GM12872 (cell line): ENCODE results near the gene CDHR3.

Experiments
- TF ChIP-seq, protein P1 (sequence below): IDR thresholded peaks from 3 replicates; pipeline ENCODE4 v1.5.1; 2011; ENCODE audit warnings: low read depth, mild to moderate bottlenecking, low read length, moderate library complexity; ENCODE audit not compliant: insufficient read depth

The CDHR3 gene

DNA sequence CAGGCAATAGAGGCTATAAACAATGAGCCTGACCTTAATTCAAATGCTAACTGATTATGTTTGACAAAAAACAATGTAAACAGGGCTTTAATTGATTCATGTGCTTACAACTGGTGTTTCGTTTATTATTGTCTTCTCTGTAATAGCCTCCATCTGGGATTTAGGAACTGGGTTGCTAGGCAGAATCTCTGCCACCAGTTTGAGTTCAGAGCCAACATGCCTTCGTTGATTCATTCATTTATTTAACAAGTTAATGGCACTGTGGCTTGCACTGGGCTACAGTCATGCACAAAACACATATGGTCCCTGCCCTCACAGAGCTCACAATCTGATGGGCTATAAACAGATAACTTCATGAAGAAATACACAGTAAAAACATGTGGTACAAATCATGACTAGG is 19.6 kb upstream of the CDHR3 start:
- TF ChIP-seq, protein P1, sequence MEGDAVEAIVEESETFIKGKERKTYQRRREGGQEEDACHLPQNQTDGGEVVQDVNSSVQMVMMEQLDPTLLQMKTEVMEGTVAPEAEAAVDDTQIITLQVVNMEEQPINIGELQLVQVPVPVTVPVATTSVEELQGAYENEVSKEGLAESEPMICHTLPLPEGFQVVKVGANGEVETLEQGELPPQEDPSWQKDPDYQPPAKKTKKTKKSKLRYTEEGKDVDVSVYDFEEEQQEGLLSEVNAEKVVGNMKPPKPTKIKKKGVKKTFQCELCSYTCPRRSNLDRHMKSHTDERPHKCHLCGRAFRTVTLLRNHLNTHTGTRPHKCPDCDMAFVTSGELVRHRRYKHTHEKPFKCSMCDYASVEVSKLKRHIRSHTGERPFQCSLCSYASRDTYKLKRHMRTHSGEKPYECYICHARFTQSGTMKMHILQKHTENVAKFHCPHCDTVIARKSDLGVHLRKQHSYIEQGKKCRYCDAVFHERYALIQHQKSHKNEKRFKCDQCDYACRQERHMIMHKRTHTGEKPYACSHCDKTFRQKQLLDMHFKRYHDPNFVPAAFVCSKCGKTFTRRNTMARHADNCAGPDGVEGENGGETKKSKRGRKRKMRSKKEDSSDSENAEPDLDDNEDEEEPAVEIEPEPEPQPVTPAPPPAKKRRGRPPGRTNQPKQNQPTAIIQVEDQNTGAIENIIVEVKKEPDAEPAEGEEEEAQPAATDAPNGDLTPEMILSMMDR, result no peak

- TF ChIP-seq, protein P1, result no peak
These were observed 17.2 kb upstream of the CDHR3 start for GRCh38 chr7:105945848-105946247.

- TF ChIP-seq, protein P1, result no peak
These were observed 11.5 kb upstream of the CDHR3 start for GRCh38 chr7:105951597-105951996.

DNA sequence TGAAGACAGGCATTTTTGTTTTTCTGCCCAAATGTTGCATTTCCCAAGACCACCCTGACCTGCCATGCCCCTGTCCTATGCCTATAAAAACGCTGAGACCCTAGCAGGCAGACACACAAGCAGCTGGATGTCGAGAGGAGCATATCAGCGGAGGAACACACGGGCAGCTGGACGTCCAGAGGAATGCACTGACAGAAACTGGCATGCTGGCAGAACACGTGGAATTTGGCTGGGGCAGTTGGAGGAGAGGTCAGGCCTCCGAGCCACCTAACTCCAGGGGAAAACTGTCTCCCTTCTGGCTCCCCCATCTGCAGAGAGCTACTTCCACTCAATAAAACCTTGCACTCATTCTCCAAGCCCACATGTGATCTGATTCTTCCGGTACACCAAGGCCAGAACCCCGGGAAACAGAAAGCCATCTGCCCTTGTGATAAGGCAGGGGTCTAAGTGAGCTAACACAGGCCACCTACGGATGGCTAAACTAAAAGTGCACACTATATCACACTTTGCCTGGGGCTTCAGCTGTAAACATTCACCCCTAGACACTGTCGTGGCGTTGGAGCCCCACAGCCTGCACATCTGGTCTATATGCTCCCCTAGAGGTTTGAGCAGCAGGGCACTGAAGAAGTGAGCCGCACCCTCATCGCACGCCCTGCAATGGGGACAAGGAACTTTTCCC is 10.0 kb upstream of the CDHR3 start:
- TF ChIP-seq, protein P1, result no peak

- TF ChIP-seq, protein P1, result no peak
These were observed 8.4 kb upstream of the CDHR3 start for GRCh38 chr7:105954711-105955110.

DNA sequence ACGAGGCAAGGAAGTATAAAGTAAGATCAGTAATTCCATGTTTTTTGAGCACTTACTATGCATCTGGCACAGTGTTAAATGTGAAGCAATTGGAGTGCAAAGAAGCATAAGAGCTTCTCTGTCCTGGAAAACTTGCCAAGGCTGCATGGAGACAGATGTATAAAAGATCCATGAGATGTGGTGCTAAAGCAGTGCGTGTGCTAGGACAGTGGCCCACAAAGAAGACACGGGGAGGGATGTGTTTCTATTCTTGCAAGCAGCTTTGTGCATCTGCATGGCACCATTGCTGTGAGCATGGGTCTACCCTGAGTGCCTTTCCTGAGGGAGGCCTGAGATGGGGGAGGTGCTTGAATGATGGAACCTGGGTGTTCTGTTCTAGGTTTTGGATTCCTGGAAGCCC is 5.1 kb upstream of the CDHR3 start:
- TF ChIP-seq, protein P1, result no peak

DNA sequence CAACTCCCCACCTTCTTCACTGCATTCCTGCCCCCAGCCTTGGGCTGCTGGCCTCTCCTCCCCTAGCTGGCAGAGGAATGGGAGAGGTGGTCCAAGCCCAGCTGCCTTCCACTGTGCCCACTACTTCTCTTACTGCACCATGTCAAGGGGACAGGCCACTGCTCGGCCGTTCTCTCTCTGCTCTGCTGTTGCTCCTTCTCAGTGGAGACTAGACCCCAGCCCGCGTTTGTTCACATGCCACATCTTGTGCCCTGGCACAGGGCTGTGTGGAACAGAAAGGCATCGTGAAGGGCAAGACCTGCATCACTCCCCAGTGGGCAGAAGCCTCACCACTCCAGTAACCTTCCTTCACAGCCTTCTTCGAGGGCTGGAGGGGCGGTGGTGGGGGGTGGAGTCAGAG is 711 bp upstream of the CDHR3 start:
- TF ChIP-seq, protein P1, result no peak

- TF ChIP-seq, protein P1, result no peak
These were observed 8.8 kb downstream of the CDHR3 start for GRCh38 chr7:105971845-105972244.
